ENCODE measurements around the gene ACTR2. TPM values are rescaled to one million over a fixed set of nuclear protein-coding genes. Genes with fewer than 3 reads are reported as not detected.

Gene ACTR2
- total and polyA plus RNA-seq, 9 of the 15 experiments (the other 6 are each of a cell fraction or from before 2014, with no cell fraction given), result 47.3 to 239 (median 108) TPM

- TF ChIP-seq MGA (IDR thresholded peaks at IDR 0.05) (peak; percentile 71), CHD4 (IDR thresholded peaks at IDR 0.05; ENCODE audit: insufficient read depth, insufficient replicate concordance, low read depth, low read length, poor library complexity, severe bottlenecking) (no peak), MLX (CRISPR knock-in tag; conservative IDR thresholded peaks at IDR 0.05) (no peak), L3MBTL2 (IDR thresholded peaks at IDR 0.05) (peak; percentile 76), ZBTB12 (CRISPR knock-in tag; IDR thresholded peaks at IDR 0.05) (no peak), MEIS2 (IDR thresholded peaks at IDR 0.05; ENCODE audit: partially characterized antibody) (no peak), MAZ (CRISPR knock-in tag; conservative IDR thresholded peaks at IDR 0.05 in 1 of 2, IDR thresholded peaks at IDR 0.05 in 1 of 2) (0 out of 4 replicates have a peak, but pooled peaks of 1 of the 2 experiments have one; percentile 33), NFE2 (IDR thresholded peaks at IDR 0.05; ENCODE audit: low read depth) (no peak), ID3 (CRISPR knock-in tag; IDR thresholded peaks at IDR 0.05) (0 out of 2 replicates have a peak, but pooled peaks have one; percentile 42), ID3 (tag; IDR thresholded peaks at IDR 0.05) (0 out of 2 replicates have a peak, but pooled peaks have one; percentile 20)
- TF ChIP-seq, protein P1, sequence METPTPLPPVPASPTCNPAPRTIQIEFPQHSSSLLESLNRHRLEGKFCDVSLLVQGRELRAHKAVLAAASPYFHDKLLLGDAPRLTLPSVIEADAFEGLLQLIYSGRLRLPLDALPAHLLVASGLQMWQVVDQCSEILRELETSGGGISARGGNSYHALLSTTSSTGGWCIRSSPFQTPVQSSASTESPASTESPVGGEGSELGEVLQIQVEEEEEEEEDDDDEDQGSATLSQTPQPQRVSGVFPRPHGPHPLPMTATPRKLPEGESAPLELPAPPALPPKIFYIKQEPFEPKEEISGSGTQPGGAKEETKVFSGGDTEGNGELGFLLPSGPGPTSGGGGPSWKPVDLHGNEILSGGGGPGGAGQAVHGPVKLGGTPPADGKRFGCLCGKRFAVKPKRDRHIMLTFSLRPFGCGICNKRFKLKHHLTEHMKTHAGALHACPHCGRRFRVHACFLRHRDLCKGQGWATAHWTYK (CRISPR knock-in tag; IDR thresholded peaks at IDR 0.05), result peak; percentile 66; the same call in 1 of the 2 replicates
Observed at GRCh38 chr2:65231892-65232477, 4.4 kb downstream of the ACTR2 start (continued).

All from K562 (cell line).